OCI-LY1 (cell line): ENCODE results near the gene GOLGA8O.
"Not testable (repeated sequence)": the region's sequence is repeated elsewhere in the genome, so short reads cannot be mapped to it uniquely, and the experiment has no call there.

ENCODE experiments used
- H2AFZ ChIP-seq: fragments of 200-600 bp; sonication (generic), shearing (Covaris generic); 2 replicates; pipeline ENCODE4 v1.6.0; 2014; ENCODE audit warnings: antibody characterized with exemption, mild to moderate bottlenecking, low read length
- H3F3A ChIP-seq: fragments of 200-600 bp; sonication (generic), shearing (Covaris generic); 2 replicates; pipeline ENCODE4 v1.6.0; 2014; ENCODE audit warnings: mild to moderate bottlenecking, antibody characterized with exemption, low read length, moderate library complexity; ENCODE audit not compliant: insufficient read depth
- H3K27ac ChIP-seq: fragments of 200-600 bp; sonication (generic); 2 replicates; pipeline ENCODE4 v1.5.1; 2014; ENCODE audit warnings: low read length, mixed run types, mild to moderate bottlenecking, low read depth; ENCODE audit not compliant: poor library complexity, severe bottlenecking
- H3K27me3 ChIP-seq: fragments of 200-600 bp; sonication (generic); 2 replicates; pipeline ENCODE4 v1.6.0; 2014; ENCODE audit warnings: antibody characterized with exemption, mild to moderate bottlenecking, low read length, moderate library complexity; ENCODE audit not compliant: insufficient read depth
- H3K36me3 ChIP-seq: fragments of 200-600 bp; sonication (generic); 2 replicates; pipeline ENCODE4 v1.6.1; 2014; ENCODE audit warnings: mild to moderate bottlenecking, antibody characterized with exemption, low read length, moderate library complexity, mixed read lengths; ENCODE audit not compliant: insufficient read depth
- H3K4me1 ChIP-seq: fragments of 200-600 bp; sonication (generic); 2 replicates; pipeline ENCODE4 v1.5.1; 2014; ENCODE audit warnings: mild to moderate bottlenecking, low read length, moderate library complexity; ENCODE audit not compliant: insufficient read depth, severe bottlenecking
- H3K4me2 ChIP-seq: fragments of 200-600 bp; sonication (generic), shearing (Covaris generic); 2 replicates; pipeline ENCODE4 v1.6.1; 2014; ENCODE audit warnings: low read length
- H3K4me3 ChIP-seq: fragments of 200-600 bp; sonication (generic); 2 replicates; pipeline ENCODE4 v1.5.1; 2014; ENCODE audit warnings: low read length, low read depth, mild to moderate bottlenecking, mixed read lengths; ENCODE audit not compliant: poor library complexity, severe bottlenecking
- H3K79me2 ChIP-seq: fragments of 200-600 bp; shearing (Covaris generic); 2 replicates; pipeline ENCODE4 v1.6.1; 2016; ENCODE audit warnings: mixed run types, low read length, mixed read lengths; ENCODE audit not compliant: insufficient read depth
- H3K9ac ChIP-seq: fragments of 200-600 bp; sonication (generic), shearing (Covaris generic); 2 replicates; pipeline ENCODE4 v1.6.1; 2014; ENCODE audit warnings: mild to moderate bottlenecking, low read length, mixed read lengths
- H3K9me2 ChIP-seq: fragments of 200-600 bp; sonication (generic), shearing (Covaris generic); 2 replicates; pipeline ENCODE4 v1.6.1; 2014; ENCODE audit warnings: low read depth, mild to moderate bottlenecking, low read length, mixed read lengths
- H3K9me3 ChIP-seq: fragments of 200-600 bp; shearing (Covaris generic); 2 replicates; pipeline ENCODE4 v1.6.1; 2014; ENCODE audit warnings: low read length, mixed read lengths
- H4K20me1 ChIP-seq: fragments of 200-600 bp; sonication (generic), shearing (Covaris generic); 2 replicates; pipeline ENCODE4 v1.6.0; 2016; ENCODE audit warnings: mild to moderate bottlenecking, low read length; ENCODE audit not compliant: insufficient read depth

Gene GOLGA8O, protein sequence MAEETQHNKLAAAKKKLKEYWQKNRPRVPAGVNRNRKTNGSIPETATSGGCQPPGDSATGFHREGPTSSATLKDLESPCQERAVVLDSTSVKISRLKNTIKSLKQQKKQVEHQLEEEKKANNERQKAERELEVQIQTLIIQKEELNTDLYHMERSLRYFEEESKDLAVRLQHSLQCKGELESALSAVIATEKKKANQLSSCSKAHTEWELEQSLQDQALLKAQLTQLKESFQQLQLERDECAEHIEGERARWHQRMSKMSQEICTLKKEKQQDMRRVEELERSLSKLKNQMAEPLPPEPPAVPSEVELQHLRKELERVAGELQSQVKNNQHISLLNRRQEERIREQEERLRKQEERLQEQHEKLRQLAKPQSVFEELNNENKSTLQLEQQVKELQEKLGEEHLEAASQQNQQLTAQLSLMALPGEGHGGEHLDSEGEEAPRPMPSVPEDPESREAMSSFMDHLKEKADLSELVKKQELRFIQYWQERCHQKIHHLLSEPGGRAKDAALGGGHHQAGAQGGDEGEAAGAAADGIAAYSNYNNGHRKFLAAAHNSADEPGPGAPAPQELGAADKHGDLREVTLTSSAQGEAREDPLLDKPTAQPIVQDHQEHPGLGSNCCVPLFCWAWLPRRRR

DNA sequence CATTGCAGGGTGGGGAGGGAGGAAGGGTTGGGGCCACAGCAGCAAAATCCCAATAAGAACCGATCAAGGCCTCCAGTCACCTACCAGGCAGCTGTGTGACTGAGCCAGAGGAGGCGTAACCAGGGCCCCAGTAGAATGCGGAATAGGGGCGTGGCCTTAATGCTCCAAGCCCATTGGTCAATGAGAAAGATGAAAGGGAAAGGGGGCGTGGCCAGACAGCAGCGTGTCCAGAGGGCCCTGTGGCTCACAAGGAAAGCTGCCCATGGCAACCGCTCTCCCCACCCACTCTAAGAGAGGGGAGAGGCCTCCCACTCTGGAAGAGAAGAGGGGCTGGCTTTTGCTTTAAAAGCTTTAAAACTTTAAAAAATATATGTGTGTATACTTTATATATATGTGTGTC lies at the start of gene GOLGA8O:
TSS of gene GOLGA8O (minus strand) at position 101 of the 400 bp plus-strand sequence. CDS start at position 3, 98 bp downstream.
- not testable (repeated sequence) for H3K9me3 ChIP-seq, H3K4me2 ChIP-seq, H3K27me3 ChIP-seq, H3K4me1 ChIP-seq, H3F3A ChIP-seq, H3K27ac ChIP-seq, H3K79me2 ChIP-seq, H4K20me1 ChIP-seq, H3K9me2 ChIP-seq, H2AFZ ChIP-seq, H3K36me3 ChIP-seq, H3K9ac ChIP-seq, H3K4me3 ChIP-seq

- H4K20me1 ChIP-seq, H3K9ac ChIP-seq, H3K4me2 ChIP-seq, H2AFZ ChIP-seq, H3K79me2 ChIP-seq, H3K27me3 ChIP-seq, H3K36me3 ChIP-seq, H3K4me3 ChIP-seq, H3K27ac ChIP-seq, H3K9me3 ChIP-seq, H3F3A ChIP-seq, H3K4me1 ChIP-seq, H3K9me2 ChIP-seq: not testable (repeated sequence)
Observed at GRCh38 chr15:32504152-32504811, 48.8 kb upstream of the GOLGA8O start.

GRCh38 chr15:32502946-32503345 lies 47.5 kb upstream of the GOLGA8O start:
- not testable (repeated sequence) for H3K36me3 ChIP-seq, H2AFZ ChIP-seq, H3K9ac ChIP-seq, H3K27me3 ChIP-seq, H3K4me1 ChIP-seq, H3K9me3 ChIP-seq, H3K27ac ChIP-seq, H3K9me2 ChIP-seq, H3K4me3 ChIP-seq, H4K20me1 ChIP-seq, H3K79me2 ChIP-seq, H3K4me2 ChIP-seq, H3F3A ChIP-seq

DNA sequence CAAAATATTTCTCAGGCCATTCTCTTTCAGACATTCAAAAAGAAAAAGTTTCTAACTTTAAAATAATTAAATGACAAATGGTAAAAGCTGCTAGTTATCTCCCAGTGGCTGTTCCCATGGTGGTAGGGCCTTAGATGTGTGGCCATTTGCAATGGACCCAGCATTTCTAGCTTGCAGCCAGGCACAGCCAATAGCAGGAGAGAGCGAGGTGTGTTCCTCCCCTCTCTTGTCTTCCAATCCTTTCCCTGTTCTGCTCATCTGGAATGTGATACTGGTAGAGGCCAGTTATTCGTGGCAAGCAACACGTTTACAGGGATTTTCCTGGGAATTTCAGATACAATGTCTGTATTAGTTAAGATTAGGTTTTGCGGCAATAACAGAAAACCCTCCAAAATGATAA lies 37.3 kb upstream of the GOLGA8O start:
- not testable (repeated sequence) for H3K9me2 ChIP-seq, H3K27ac ChIP-seq, H3F3A ChIP-seq, H3K4me2 ChIP-seq, H4K20me1 ChIP-seq, H3K27me3 ChIP-seq, H3K9ac ChIP-seq, H3K36me3 ChIP-seq, H3K4me1 ChIP-seq, H3K9me3 ChIP-seq, H3K79me2 ChIP-seq, H2AFZ ChIP-seq, H3K4me3 ChIP-seq

DNA sequence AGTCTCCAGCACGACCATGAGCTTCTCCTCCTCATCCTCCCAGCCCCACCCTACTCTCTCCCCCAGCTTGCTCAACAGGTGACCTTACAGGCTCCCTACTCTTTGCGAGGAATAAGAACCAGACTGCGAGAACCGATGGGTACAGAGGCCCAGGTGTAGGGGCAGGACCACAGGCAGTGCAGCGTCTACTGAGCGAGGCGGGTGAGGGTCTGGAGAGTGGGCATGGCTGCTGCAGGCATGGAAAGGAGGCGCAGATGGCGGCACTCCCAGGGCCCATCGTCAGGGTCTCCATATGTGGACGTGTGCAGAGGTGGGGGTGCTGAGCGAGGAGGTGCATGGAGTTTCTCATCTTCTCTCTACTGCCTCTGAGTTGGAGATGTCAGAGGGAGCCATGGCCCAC lies 31.0 kb upstream of the GOLGA8O start:
- H3F3A ChIP-seq, H2AFZ ChIP-seq, H3K4me1 ChIP-seq, H3K27ac ChIP-seq, H4K20me1 ChIP-seq, H3K9me3 ChIP-seq, H3K4me3 ChIP-seq, H3K4me2 ChIP-seq, H3K27me3 ChIP-seq, H3K79me2 ChIP-seq, H3K36me3 ChIP-seq, H3K9me2 ChIP-seq, H3K9ac ChIP-seq: not testable (repeated sequence)

- H3K27ac ChIP-seq, H3K9me2 ChIP-seq, H4K20me1 ChIP-seq, H3K9me3 ChIP-seq, H3K9ac ChIP-seq, H3K4me3 ChIP-seq, H2AFZ ChIP-seq, H3K4me2 ChIP-seq, H3K36me3 ChIP-seq, H3K27me3 ChIP-seq, H3K79me2 ChIP-seq, H3K4me1 ChIP-seq, H3F3A ChIP-seq: not testable (repeated sequence)
Observed at GRCh38 chr15:32483377-32483776, 27.9 kb upstream of the GOLGA8O start.

DNA sequence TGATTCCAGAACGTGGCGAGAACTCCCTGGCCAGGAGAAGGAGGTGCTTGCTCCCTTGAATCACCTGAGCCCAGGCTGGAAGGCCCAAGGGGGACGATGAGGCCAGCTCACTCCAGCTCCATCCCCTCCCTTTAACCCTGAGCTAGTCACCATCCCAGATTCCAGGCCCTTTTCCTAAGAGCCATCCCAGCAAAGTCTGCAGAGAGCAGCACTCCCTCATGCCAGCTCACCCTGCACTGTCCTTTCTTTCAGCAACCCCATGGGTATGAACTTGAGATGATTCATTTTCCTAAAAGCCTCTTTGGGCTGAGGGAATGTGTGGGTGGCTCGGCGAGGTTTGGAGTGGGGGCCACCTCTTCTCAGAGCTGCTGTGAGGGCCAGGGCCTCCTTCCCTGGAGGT lies 26.2 kb upstream of the GOLGA8O start:
- not testable (repeated sequence) for H2AFZ ChIP-seq, H3K27ac ChIP-seq, H3K36me3 ChIP-seq, H3K4me3 ChIP-seq, H3F3A ChIP-seq, H3K9ac ChIP-seq, H3K9me2 ChIP-seq, H3K9me3 ChIP-seq, H3K79me2 ChIP-seq, H3K4me2 ChIP-seq, H4K20me1 ChIP-seq, H3K27me3 ChIP-seq, H3K4me1 ChIP-seq
